ENCODE data around the gene KCNC4. TPM values are rescaled to one million over a fixed set of nuclear protein-coding genes. Genes with fewer than 3 reads are reported as not detected.

Gene KCNC4
- total RNA-seq, 4 donors from 2014 or later: 2.9 to 9.0 (median 6.1) TPM

DNA sequence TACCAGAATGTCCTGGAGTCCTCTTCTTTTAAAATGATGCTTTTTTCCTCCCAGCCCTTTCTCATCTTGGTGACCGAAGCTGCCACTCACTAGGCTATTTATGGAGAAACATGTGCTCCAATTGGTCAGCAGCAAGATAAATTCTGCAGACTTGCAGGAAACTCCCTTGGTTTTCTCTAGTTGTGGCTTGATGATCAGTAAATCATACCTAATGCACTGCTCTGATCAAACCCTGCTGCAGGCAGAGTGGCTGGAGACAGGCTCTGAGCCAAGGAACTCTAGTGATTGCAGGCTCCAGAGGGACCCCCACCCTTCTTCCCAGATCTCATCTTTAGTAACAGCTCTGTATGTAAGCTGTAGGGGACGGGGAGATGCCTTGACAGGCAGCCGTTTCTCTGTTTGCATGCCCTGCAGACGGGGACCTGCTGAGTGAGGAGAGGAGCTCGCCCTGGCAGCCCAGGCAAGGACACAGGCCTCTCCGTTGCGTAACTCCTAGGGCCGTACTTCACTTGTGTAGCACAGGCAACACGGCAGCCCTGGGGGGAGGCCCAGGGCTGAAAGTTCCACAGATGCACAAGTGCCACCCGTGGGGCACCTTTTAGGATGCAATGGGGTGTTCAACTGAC is 45.3 kb upstream of the KCNC4 start:
- no peaks in the 10 kb centered on the region for H3K9me3 ChIP-seq
- H3K27me3 ChIP-seq: no peaks in the 10 kb centered on the region
- no peak overlapping the region for H3K4me3 ChIP-seq
- no peaks in the 10 kb centered on the region for H3K4me1 ChIP-seq
- TF ChIP-seq EP300 (IDR thresholded peaks at IDR 0.05) (no peak), POLR2A (IDR thresholded peaks at IDR 0.05) (no peak)
- 39 to 62% methylated on average over 4 to 8 of the region's 10 CpGs for WGBS, 2 donors
- no peaks in the 10 kb centered on the region for H3K36me3 ChIP-seq
- H3K27ac ChIP-seq: no peak overlapping the region
- no peak for DNase-seq (ENCODE audit: low spot score in 2 of 2)

DNA sequence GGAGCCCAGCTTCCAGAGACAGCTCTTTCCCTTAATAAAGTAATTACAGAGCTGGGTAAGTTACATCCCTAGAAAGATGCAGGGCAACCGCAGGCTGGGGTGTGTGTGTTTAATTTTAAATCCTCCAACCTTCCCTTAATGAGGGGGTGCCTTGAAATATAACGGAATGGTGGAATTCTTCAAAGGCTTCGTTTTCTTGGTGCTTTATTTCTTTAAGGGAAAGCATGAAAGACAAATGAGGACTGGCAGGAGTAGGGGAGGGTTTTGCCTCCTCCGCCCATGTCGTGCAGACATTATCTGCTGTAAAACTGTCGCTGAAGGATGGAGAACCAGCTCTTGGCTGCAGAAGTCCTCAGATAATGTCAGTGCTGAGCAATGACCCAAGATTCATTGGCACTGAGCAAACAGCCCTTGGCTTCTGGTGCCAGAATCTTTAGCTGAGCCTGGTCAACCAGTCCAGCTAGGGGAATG is 44.3 kb upstream of the KCNC4 start:
- Histone ChIP-seq H3K27me3 (no peaks in the 10 kb centered on the region), H3K4me3 (no peak overlapping the region), H3K27ac (no peak overlapping the region), H3K4me1 (no peaks in the 10 kb centered on the region), H3K9me3 (no peaks in the 10 kb centered on the region), H3K36me3 (no peaks in the 10 kb centered on the region)
- TF ChIP-seq, protein P1, sequence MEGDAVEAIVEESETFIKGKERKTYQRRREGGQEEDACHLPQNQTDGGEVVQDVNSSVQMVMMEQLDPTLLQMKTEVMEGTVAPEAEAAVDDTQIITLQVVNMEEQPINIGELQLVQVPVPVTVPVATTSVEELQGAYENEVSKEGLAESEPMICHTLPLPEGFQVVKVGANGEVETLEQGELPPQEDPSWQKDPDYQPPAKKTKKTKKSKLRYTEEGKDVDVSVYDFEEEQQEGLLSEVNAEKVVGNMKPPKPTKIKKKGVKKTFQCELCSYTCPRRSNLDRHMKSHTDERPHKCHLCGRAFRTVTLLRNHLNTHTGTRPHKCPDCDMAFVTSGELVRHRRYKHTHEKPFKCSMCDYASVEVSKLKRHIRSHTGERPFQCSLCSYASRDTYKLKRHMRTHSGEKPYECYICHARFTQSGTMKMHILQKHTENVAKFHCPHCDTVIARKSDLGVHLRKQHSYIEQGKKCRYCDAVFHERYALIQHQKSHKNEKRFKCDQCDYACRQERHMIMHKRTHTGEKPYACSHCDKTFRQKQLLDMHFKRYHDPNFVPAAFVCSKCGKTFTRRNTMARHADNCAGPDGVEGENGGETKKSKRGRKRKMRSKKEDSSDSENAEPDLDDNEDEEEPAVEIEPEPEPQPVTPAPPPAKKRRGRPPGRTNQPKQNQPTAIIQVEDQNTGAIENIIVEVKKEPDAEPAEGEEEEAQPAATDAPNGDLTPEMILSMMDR (IDR thresholded peaks at IDR 0.05): no peak
- TF ChIP-seq POLR2A (IDR thresholded peaks at IDR 0.05): no peak
- no peak for TF ChIP-seq EP300 (IDR thresholded peaks at IDR 0.05)
- no peak for DNase-seq (ENCODE audit: low spot score in 2 of 2)
- WGBS, 2 donors: 66 to 71% methylated on average over 6 of the region's 6 CpGs

DNA sequence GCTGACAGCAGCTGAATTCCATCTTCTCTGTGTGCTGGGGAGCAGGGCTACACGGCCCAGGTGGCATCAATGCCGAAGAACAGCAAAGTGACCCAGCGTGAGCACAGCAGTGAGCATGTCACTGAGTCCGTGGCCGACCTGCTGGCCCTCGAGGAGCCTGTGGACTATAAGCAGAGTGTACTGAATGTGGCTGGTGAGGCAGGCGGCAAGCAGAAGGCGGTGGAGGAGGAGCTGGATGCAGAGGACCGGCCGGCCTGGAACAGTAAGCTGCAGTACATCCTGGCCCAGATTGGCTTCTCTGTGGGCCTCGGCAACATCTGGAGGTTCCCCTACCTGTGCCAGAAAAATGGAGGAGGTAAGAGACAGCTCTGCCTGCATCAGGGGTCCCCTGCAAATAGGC is 43.3 kb upstream of the KCNC4 start:
- no peaks in the 10 kb centered on the region for H3K9me3 ChIP-seq
- H3K27ac ChIP-seq: no peak overlapping the region
- no peak for DNase-seq (ENCODE audit: low spot score in 2 of 2)
- no peaks in the 10 kb centered on the region for H3K36me3 ChIP-seq
- 85 to 93% methylated on average over 11 of the region's 11 CpGs for WGBS, 2 donors
- no peak for TF ChIP-seq EP300 (IDR thresholded peaks at IDR 0.05)
- TF ChIP-seq, protein P1 (IDR thresholded peaks at IDR 0.05): no peak
- TF ChIP-seq POLR2A (IDR thresholded peaks at IDR 0.05): no peak
- H3K4me1 ChIP-seq: no peaks in the 10 kb centered on the region
- no peak overlapping the region for H3K4me3 ChIP-seq
- H3K27me3 ChIP-seq: no peaks in the 10 kb centered on the region

DNA sequence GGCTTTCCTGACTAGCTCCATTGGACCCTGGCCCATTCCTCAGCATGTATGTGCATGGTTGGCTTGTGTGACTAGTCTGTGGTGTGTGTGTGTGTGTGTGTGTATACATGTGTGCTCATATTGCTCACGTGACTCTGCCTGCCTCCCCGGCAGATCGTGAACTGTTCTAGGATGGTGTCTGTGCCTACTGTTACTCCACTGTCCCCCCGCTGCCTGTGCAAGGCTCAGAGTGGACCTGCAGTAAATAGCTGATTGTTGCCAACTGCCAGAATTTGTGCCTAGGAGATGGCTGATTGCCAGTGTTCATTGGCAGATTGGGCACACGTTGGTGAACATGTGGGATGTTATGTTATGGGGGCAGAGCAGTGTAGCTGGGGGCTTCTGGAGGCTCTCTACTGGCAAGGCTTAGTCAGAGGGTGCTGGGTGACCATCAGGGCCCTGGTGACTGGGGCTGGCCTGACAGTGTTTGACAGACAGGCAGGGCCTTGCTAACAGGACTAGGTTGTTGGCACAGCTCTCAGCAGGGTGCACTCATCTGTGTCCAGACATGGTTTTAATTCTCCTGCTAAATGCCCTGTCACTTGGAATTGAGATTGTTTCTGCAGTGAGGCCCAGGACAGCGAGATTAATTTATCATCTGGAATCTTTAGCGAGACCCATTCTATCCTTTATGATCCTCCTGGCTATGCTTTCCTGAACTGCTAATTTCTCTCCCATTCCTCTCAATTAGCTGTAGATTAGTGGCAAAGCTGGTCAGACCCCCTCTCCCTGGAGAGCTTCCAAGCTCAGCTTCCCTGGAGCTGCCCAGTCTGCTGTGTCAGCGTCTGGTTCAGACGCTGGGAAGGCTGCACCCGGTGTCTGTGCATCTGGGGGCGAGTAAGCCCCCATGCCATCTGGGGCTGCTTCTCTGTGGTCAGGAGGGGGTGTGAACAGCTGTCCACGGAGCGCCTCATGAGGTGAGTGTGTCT is 39.1 kb upstream of the KCNC4 start:
- H3K9me3 ChIP-seq: no peaks in the 10 kb centered on the region
- TF ChIP-seq, protein P1 (IDR thresholded peaks at IDR 0.05): no peak
- no peak for TF ChIP-seq POLR2A (IDR thresholded peaks at IDR 0.05)
- TF ChIP-seq EP300 (IDR thresholded peaks at IDR 0.05): no peak
- no peaks in the 10 kb centered on the region for H3K36me3 ChIP-seq
- no peaks in the 10 kb centered on the region for H3K27me3 ChIP-seq
- no peak overlapping the region for H3K27ac ChIP-seq
- WGBS, 2 donors: 53 to 59% methylated on average over 12 to 13 of the region's 13 CpGs
- no peak for DNase-seq (ENCODE audit: low spot score in 2 of 2)
- H3K4me3 ChIP-seq: no peak overlapping the region
- no peaks in the 10 kb centered on the region for H3K4me1 ChIP-seq

DNA sequence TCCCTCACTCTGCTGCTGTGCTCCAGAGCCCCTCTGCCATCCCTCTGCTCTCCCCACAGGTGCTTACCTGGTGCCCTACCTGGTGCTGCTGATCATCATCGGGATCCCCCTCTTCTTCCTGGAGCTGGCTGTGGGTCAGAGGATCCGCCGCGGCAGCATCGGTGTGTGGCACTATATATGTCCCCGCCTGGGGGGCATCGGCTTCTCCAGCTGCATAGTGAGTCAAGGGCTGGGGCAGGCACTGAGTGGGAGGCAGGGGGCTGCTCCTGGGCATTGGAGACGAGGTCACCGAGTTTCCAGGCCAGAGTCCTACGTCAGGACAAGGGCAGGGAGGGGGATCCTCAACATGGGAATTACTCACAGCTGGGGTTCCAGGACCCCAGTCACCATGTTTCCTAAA is 38.1 kb upstream of the KCNC4 start:
- no peaks in the 10 kb centered on the region for H3K9me3 ChIP-seq
- no peak overlapping the region for H3K27ac ChIP-seq
- DNase-seq (ENCODE audit: low spot score in 2 of 2): no peak
- no peaks in the 10 kb centered on the region for H3K36me3 ChIP-seq
- WGBS, 2 donors: 78 to 89% methylated on average over 9 to 10 of the region's 10 CpGs
- H3K4me1 ChIP-seq: no peaks in the 10 kb centered on the region
- no peak overlapping the region for H3K4me3 ChIP-seq
- no peaks in the 10 kb centered on the region for H3K27me3 ChIP-seq
- no peak for TF ChIP-seq POLR2A (IDR thresholded peaks at IDR 0.05)
- no peak for TF ChIP-seq EP300 (IDR thresholded peaks at IDR 0.05)
- TF ChIP-seq, protein P1 (IDR thresholded peaks at IDR 0.05): no peak
